MCF 10A (cell line): Measurements from ENCODE around the gene EFEMP1. TPM values are rescaled to one million over a fixed set of nuclear protein-coding genes. Genes with fewer than 3 reads are reported as not detected.

Experiments used
- Bru-seq: library from RNA; stranded (reverse); fragments of 400-500 nt; gene quantifications from one replicate; lab custom pipeline; 2021; lab: Mats Ljungman, UMichigan
- BruChase-seq, 2 experiments: library from RNA; stranded (reverse); fragments of 400-500 nt; gene quantifications; one replicate each; lab custom pipeline; 2021; lab: Mats Ljungman, UMichigan
- BruUV-seq: library from RNA; stranded (reverse); fragments of 400-500 nt; replicated peaks from 2 replicates; lab custom pipeline; 2021; lab: Mats Ljungman, UMichigan
- CTCF ChIA-PET: fragments of 300-600 bp; sonication (Branson Sonifier 250); formaldehyde crosslinking; extraction: SDS; loops from one replicate; lab custom pipeline; 2021; ENCODE audit warnings: antibody characterized with exemption, inconsistent platforms; lab: Yijun Ruan, JAX
- POLR2A ChIA-PET: fragments of 300-600, 350-650 bp; sonication (Branson Sonifier 250); formaldehyde crosslinking; extraction: SDS; loops from one replicate; lab custom pipeline; 2020; ENCODE audit warnings: antibody characterized with exemption, inconsistent platforms; lab: Yijun Ruan, JAX
- DNase-seq: peaks from one replicate; pipeline ENCODE4 v3.0.0-alpha.2; 2018; ENCODE audit not compliant: unreplicated experiment
- H3K27ac Mint-ChIP-seq: one replicate; pipeline ENCODE4 v1.8.0; 2022; ENCODE audit warnings: mild to moderate bottlenecking, low read depth, mixed read lengths; ENCODE audit not compliant: unreplicated experiment
- H3K27me3 Mint-ChIP-seq: one replicate; pipeline ENCODE4 v1.8.0; 2022; ENCODE audit warnings: mixed read lengths; ENCODE audit not compliant: insufficient read depth, unreplicated experiment
- H3K36me3 Mint-ChIP-seq: one replicate; pipeline ENCODE4 v1.8.0; 2022; ENCODE audit warnings: mild to moderate bottlenecking, moderate library complexity, mixed read lengths; ENCODE audit not compliant: insufficient read depth, unreplicated experiment
- H3K4me1 Mint-ChIP-seq: one replicate; pipeline ENCODE4 v1.8.0; 2022; ENCODE audit warnings: mixed read lengths; ENCODE audit not compliant: insufficient read depth, unreplicated experiment
- H3K4me3 Mint-ChIP-seq: one replicate; pipeline ENCODE4 v1.8.0; 2022; ENCODE audit warnings: mild to moderate bottlenecking, moderate library complexity, mixed read lengths; ENCODE audit not compliant: unreplicated experiment
- H3K9me3 Mint-ChIP-seq: one replicate; pipeline ENCODE4 v1.8.0; 2022; ENCODE audit warnings: mixed read lengths; ENCODE audit not compliant: unreplicated experiment
- intact Hi-C: fragments of 100-400 bp; cut with micrococcal nuclease; formaldehyde crosslinking; loops from 2 replicates; pipeline ENCODE4 v1.14.1; 2022
- long read RNA-seq: library from polyadenylated mRNA; stranded (forward); transcript quantifications from one replicate; pipeline ENCODE4 v2.0.0, GENCODE V29; 2022
- total RNA-seq: library from RNA; stranded (reverse); gene quantifications from 2 replicates; pipeline ENCODE4 v1.2.3, GENCODE V29; 2022
- TF ChIP-seq, protein P1 (sequence below): fragments of 200-600 bp; IDR thresholded peaks from one replicate; pipeline ENCODE4 v1.8.0; 2022; ENCODE audit warnings: antibody characterized with exemption, mild to moderate bottlenecking; ENCODE audit not compliant: unreplicated experiment

EFEMP1 gene, protein sequence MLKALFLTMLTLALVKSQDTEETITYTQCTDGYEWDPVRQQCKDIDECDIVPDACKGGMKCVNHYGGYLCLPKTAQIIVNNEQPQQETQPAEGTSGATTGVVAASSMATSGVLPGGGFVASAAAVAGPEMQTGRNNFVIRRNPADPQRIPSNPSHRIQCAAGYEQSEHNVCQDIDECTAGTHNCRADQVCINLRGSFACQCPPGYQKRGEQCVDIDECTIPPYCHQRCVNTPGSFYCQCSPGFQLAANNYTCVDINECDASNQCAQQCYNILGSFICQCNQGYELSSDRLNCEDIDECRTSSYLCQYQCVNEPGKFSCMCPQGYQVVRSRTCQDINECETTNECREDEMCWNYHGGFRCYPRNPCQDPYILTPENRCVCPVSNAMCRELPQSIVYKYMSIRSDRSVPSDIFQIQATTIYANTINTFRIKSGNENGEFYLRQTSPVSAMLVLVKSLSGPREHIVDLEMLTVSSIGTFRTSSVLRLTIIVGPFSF
- total RNA-seq (125 and 163 TPM in 2 replicates), Bru-seq, nascent RNA (percentile 73 among the genes with signal in this experiment), BruChase-seq, experiment 1, labeled RNA remaining after a 6-hour chase (percentile 62 among the genes with signal in this experiment), BruChase-seq, experiment 2, labeled RNA remaining after a 2-hour chase (percentile 59 among the genes with signal in this experiment)
- long read RNA-seq, transcript EFEMP1-201 (12 exons, 1,820 nt): minor isoform, 156 of 561 reads
- long read RNA-seq, transcript EFEMP1-202 (11 exons, 3,024 nt): major isoform, 277 of 561 reads
- long read RNA-seq, partial matches to known transcripts: 50 of 561 reads
- long read RNA-seq, other reads (novel, unspliced or antisense): 78 of 561 reads

DNA sequence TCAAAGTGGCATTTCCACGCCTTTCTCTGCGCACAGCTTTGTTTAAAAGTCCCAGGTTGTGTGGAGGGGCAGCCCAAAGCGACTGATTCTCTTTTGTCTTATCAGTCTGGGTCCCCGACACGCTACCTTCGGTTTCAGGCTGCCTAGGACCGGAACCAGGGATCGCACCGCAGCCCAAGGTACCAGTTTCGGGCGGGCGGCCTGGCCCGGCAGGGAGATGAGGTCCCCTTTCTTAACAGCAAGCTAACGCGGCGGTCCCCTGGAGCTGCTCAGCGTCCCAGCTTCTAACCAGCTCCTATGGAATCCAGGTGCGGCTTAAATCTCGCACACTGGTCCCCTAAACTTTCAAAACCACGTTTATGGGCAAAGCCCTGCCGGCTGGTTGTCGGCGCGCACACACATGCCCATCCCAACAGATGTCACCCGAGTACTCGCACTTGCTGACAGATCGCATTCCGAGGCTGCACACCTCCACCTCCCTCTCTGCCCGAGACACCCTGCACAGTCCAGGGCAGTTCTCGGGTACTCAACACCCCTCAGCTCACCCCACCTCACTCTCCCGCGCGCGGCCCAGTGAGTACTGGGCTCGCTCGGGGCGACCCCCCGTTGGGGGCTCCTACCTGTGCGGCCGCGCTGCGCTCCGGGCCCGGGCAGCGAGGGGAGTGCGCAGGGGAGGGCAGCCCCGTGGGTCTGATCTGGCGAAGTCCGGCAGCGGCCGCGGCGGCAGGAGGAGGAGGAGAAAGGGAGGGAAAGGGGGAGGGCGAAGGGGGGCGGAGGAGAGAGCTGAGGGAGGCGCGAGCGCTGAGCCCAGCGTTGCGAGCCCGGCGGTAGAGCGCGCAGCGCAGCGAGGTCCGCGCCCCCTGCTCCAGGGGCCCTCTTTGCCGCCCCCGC is at the start of gene EFEMP1:
EFEMP1 (minus strand) TSS at position 692 of the 891 bp plus-strand sequence. CDS start 1,342 bp downstream, outside the sequence.
- peak; percentile 83 for DNase-seq
- BruUV-seq: no TSS peak
- Mint-ChIP-seq H3K4me3 (peak within 1 kb of the TSS; percentile 87), H3K27me3 (no peaks in the 10 kb centered on the region), H3K27ac (peak within 1 kb of the TSS; percentile 87), H3K36me3 (peaks cover 13% of the 10 kb centered on the region), H3K4me1 (peaks cover 10% of the 10 kb centered on the region), H3K9me3 (no peaks in the 10 kb centered on the region)
- intact Hi-C loops: loop anchor here (1.0 to 5.0 kb wide), 6 partner anchors 35 to 152 kb away; no protein-coding TSS in a partner anchor
- CTCF ChIA-PET: interaction anchor here (0.6 to 2.0 kb wide), 28 partner anchors 9 to 1490 kb away, joined by 3 to 45 read pairs (median 4); no protein-coding TSS in a partner anchor
- POLR2A ChIA-PET: interaction anchor here (0.6 to 2.1 kb wide), 29 partner anchors 11 to 204 kb away, joined by 3 to 62 read pairs (median 5); no protein-coding TSS in a partner anchor
- TF ChIP-seq, protein P1, sequence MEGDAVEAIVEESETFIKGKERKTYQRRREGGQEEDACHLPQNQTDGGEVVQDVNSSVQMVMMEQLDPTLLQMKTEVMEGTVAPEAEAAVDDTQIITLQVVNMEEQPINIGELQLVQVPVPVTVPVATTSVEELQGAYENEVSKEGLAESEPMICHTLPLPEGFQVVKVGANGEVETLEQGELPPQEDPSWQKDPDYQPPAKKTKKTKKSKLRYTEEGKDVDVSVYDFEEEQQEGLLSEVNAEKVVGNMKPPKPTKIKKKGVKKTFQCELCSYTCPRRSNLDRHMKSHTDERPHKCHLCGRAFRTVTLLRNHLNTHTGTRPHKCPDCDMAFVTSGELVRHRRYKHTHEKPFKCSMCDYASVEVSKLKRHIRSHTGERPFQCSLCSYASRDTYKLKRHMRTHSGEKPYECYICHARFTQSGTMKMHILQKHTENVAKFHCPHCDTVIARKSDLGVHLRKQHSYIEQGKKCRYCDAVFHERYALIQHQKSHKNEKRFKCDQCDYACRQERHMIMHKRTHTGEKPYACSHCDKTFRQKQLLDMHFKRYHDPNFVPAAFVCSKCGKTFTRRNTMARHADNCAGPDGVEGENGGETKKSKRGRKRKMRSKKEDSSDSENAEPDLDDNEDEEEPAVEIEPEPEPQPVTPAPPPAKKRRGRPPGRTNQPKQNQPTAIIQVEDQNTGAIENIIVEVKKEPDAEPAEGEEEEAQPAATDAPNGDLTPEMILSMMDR: no peak

DNA sequence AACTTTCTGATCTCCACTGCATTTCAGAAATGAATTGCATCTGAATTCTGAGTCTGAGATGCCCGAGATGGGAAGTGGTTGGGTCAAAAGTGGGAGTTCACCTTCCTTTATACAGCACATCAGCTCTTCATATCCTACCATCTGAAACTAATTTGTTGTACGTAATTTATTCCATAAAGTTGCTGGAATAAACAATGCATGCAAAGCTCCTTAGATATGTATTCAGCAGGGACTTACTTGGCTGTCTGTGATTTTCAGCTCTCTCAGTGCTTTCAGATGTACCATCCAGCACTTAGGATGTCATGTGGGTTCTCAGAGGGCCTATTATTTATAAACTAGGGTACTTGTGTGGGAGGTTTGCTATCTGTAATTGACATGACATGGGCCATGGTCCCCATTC is 46.9 kb upstream of the EFEMP1 start:
- H3K27me3 Mint-ChIP-seq: no peaks in the 10 kb centered on the region
- H3K4me1 Mint-ChIP-seq: no peaks in the 10 kb centered on the region
- DNase-seq: no peak
- BruUV-seq: no TSS peak
- TF ChIP-seq, protein P1: no peak
- no peak overlapping the region for H3K27ac Mint-ChIP-seq
- intact Hi-C loops: no loop called here
- POLR2A ChIA-PET: interaction anchor here (0.6 kb wide), 2 partner anchors 11 to 77 kb away, joined by 3 read pairs; no protein-coding TSS in a partner anchor
- H3K4me3 Mint-ChIP-seq: no peak overlapping the region
- no peaks in the 10 kb centered on the region for H3K9me3 Mint-ChIP-seq
- H3K36me3 Mint-ChIP-seq: no peaks in the 10 kb centered on the region
- CTCF ChIA-PET: interaction anchor here (2.2 to 2.3 kb wide), 2 partner anchors 10 to 252 kb away, joined by 5 to 13 read pairs; no protein-coding TSS in a partner anchor

DNA sequence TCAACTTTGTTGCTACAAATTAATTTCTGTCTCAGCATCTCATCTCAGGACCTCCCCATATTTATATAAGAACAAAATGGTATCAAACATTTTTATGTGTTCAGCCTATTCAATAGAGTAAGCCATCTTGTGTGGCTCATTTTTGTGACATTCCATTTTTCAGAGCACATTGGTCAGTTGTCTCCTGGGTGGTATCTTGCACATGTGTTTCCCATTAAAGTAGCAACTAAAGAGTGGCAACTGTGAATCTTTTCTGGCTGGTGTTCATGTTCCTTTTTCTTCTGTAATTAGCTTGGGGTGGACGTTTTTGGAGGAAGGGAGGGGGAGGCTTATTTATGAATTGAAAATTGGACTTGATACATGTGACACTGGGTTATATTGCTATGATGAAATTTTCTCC is 45.4 kb upstream of the EFEMP1 start:
- TF ChIP-seq, protein P1: no peak
- no TSS peak for BruUV-seq
- ChIA-PET CTCF (interaction anchor here (0.6 to 2.3 kb wide), 4 partner anchors 114 to 251 kb away, joined by 3 to 5 read pairs (median 4); no protein-coding TSS in a partner anchor), POLR2A (no interaction called here)
- Mint-ChIP-seq H3K36me3 (no peaks in the 10 kb centered on the region), H3K9me3 (no peaks in the 10 kb centered on the region), H3K27ac (no peak overlapping the region), H3K27me3 (no peaks in the 10 kb centered on the region), H3K4me3 (no peak overlapping the region), H3K4me1 (no peaks in the 10 kb centered on the region)
- no peak for DNase-seq
- intact Hi-C loops: no loop called here
